ENCODE data around the gene GALNT13. TPM values are rescaled to one million over a fixed set of nuclear protein-coding genes. Genes with fewer than 3 reads are reported as not detected.

The GALNT13 gene
- polyA plus RNA-seq, 2 of the 4 experiments (the other 2 are of a cell fraction), result 12.1 to 15.6 TPM

DNA sequence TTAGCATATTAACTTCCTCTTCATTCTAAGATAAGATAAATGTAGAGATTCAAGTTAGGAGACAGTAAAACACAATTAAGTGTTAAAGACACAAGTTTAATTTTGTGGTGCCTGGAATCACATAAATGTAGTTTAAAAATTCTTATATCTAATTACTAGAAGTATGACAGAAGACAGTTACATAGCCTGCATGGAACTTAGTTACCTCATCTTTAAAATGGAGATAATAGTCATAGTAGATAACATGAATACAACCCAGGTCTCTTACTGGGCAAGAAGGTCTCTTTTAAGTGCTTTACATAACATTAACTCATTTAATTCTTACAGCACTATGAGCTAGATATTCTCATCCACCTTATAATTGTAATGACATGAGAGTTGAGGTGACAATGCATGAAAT is 15.1 kb downstream of the GALNT13 start:
- FAIRE-seq, result no peak
- H3K4me1 ChIP-seq, result peaks cover 17% of the 10 kb centered on the region
- no peak for TF ChIP-seq ATOH8 (CRISPR knock-in tag; IDR thresholded peaks at IDR 0.05; ENCODE audit: low read depth)
- no peak for TF ChIP-seq POLR2A (IDR thresholded peaks at IDR 0.05; ENCODE audit: low read length)
- TF ChIP-seq, protein P1, sequence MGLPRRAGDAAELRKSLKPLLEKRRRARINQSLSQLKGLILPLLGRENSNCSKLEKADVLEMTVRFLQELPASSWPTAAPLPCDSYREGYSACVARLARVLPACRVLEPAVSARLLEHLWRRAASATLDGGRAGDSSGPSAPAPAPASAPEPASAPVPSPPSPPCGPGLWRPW (IDR thresholded peaks at IDR 0.05), result no peak
- no peak for TF ChIP-seq ZFP36 (IDR thresholded peaks at IDR 0.05; ENCODE audit: borderline replicate concordance, partially characterized antibody)
- TF ChIP-seq RAD21 (conservative IDR thresholded peaks at IDR 0.05 in 1 of 2, IDR thresholded peaks at IDR 0.05 in 1 of 2), result no peak
- no peak for TF ChIP-seq EHMT2 (IDR thresholded peaks at IDR 0.05; ENCODE audit: low read depth)
- TF ChIP-seq CBX8 (IDR thresholded peaks at IDR 0.05), result no peak
- no peak for TF ChIP-seq KDM1A (IDR thresholded peaks at IDR 0.05; ENCODE audit: low read depth)
- no peak for TF ChIP-seq EP300 (IDR thresholded peaks at IDR 0.05)
- TF ChIP-seq MAZ (IDR thresholded peaks at IDR 0.05; ENCODE audit: borderline replicate concordance, low read depth, low read length), result no peak
- no peak for TF ChIP-seq FOXS1 (CRISPR knock-in tag; IDR thresholded peaks at IDR 0.05)
- TF ChIP-seq, protein P2, sequence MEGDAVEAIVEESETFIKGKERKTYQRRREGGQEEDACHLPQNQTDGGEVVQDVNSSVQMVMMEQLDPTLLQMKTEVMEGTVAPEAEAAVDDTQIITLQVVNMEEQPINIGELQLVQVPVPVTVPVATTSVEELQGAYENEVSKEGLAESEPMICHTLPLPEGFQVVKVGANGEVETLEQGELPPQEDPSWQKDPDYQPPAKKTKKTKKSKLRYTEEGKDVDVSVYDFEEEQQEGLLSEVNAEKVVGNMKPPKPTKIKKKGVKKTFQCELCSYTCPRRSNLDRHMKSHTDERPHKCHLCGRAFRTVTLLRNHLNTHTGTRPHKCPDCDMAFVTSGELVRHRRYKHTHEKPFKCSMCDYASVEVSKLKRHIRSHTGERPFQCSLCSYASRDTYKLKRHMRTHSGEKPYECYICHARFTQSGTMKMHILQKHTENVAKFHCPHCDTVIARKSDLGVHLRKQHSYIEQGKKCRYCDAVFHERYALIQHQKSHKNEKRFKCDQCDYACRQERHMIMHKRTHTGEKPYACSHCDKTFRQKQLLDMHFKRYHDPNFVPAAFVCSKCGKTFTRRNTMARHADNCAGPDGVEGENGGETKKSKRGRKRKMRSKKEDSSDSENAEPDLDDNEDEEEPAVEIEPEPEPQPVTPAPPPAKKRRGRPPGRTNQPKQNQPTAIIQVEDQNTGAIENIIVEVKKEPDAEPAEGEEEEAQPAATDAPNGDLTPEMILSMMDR (IDR thresholded peaks at IDR 0.05), result no peak
- TF ChIP-seq BHLHE40 (IDR thresholded peaks at IDR 0.05; ENCODE audit: low read depth, low read length), result no peak
- no peak for TF ChIP-seq NR3C1 (IDR thresholded peaks at IDR 0.05)

GRCh38 chr2:153890576-153890975 is 18.9 kb downstream of the GALNT13 start:
- H3K4me1 ChIP-seq, result peaks cover 17% of the 10 kb centered on the region
- DNase-seq (ENCODE audit: low read depth in 1 of 2, low spot score in 1 of 2), result no peak
- ChIA-PET POLR2A (no interaction called here), CTCF (interaction anchor here (0.9 to 1.4 kb wide), 2 partner anchors 19 to 486 kb away, joined by 4 to 5 read pairs; partner anchors contain the start of gene GALNT13)
- WGBS (ENCODE audit: missing lambda C conversion rate), result 39% methylated on average over 1 of the region's 1 CpG
- ATAC-seq, result peak; percentile 47 to 60; a peak in 4 of 6 replicates
- H3K27ac ChIP-seq, result peak overlapping the region in 1 of 2 experiments; percentile 21; a peak in 1 of 6 replicates
- TF ChIP-seq MAFK (IDR thresholded peaks at IDR 0.05; ENCODE audit: partially characterized antibody) (no peak), REST (IDR thresholded peaks at IDR 0.05) (no peak)
- TF ChIP-seq, protein P1 (IDR thresholded peaks at IDR 0.05), result no peak
- H3K4me3 ChIP-seq, result no peak overlapping the region
- peak overlapping the region; percentile 20 for H3K4me2 ChIP-seq
- no peaks in the 10 kb centered on the region for H3K9me3 ChIP-seq
- no peak for FAIRE-seq

More for the DNA sequence above, 15.1 kb downstream of the GALNT13 start:
- POLR2A ChIA-PET, result no interaction called here
- ATAC-seq (no peak), DNase-seq (ENCODE audit: low read depth in 1 of 2, low spot score in 1 of 2) (no peak)
- Histone ChIP-seq H3K4me2 (no peak overlapping the region), H3K4me3 (no peak overlapping the region), H3K9me3 (no peaks in the 10 kb centered on the region), H3K27ac (no peak overlapping the region)
- CTCF ChIA-PET, result no interaction called here

DNA sequence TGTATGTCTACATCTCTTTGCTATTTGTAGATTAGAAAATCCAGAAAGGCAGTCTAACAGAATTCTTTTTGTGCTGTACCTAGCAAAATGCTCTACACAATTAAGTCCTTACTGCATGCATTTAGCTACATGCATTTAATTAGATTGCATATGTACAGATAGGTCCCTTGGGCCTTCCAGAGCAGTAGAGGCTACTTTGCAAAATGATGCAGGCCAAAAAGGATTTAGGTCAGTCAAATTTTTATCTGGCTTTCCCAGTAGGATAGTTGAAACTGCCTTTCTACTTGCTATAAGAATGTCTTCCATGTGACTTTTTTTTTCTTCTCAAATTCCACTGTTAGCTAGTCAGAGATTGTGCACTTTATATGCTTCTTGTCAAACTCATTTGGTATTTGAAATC is 19.3 kb downstream of the GALNT13 start:
- POLR2A ChIA-PET, result no interaction called here
- TF ChIP-seq ELK1 (IDR thresholded peaks at IDR 0.05; ENCODE audit: low read depth, low read length), result no peak
- TF ChIP-seq RARB (CRISPR knock-in tag; IDR thresholded peaks at IDR 0.05), result no peak
- no peak for TF ChIP-seq REST (IDR thresholded peaks at IDR 0.05)
- no peak for TF ChIP-seq KDM5A (IDR thresholded peaks at IDR 0.05)
- TF ChIP-seq SMC3 (IDR thresholded peaks at IDR 0.05), result no peak
- no peak for TF ChIP-seq ZFP36 (IDR thresholded peaks at IDR 0.05; ENCODE audit: borderline replicate concordance, partially characterized antibody)
- no peak for TF ChIP-seq CHD4 (IDR thresholded peaks at IDR 0.05; ENCODE audit: borderline replicate concordance)

More for the DNA sequence above, 19.3 kb downstream of the GALNT13 start:
- Histone ChIP-seq H3K9me3 (no peaks in the 10 kb centered on the region), H3K4me3 (no peak overlapping the region), H3K4me2 (no peak overlapping the region), H3K4me1 (peaks cover 17% of the 10 kb centered on the region), H3K27ac (no peak overlapping the region)
- DNase-seq (ENCODE audit: low read depth in 1 of 2, low spot score in 1 of 2), result no peak
- CTCF ChIA-PET, result interaction anchor here (0.9 to 1.4 kb wide), 2 partner anchors 19 to 485 kb away, joined by 4 to 5 read pairs; partner anchors contain the start of gene GALNT13
- FAIRE-seq, result no peak
- no peak for ATAC-seq
